ENCODE data around the gene NIPAL1.
"Not testable (repeated sequence)": the region's sequence is repeated elsewhere in the genome, so short reads cannot be mapped to it uniquely, and the experiment has no call there.

NIPAL1 gene

DNA sequence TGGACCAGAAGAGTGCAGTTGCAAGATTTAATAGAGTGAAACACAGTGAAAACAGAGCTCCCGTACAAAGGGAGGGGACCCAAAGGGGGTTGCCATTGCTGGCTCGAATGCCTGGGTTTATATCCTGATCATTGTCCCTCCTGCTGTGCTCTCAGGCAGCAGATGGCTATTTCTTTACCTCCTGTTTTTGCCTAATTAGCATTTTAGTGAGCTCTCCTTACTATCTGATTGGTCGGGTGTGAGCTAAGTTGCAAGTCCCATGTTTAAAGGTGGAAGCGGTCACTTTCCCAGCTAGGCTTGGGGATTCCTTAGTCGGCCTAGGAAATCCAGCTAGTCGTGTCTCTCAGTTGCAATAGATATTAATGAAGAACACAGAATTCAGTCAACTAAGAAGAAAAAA is 5.7 kb upstream of the NIPAL1 start:
- H3K9ac ChIP-seq (ENCODE audit: low read depth, low read length); H3K36me3 ChIP-seq (ENCODE audit: control insufficient read depth, insufficient read depth, low read length); H3K4me3 ChIP-seq (ENCODE audit: low read depth, low read length); H3K27me3 ChIP-seq (ENCODE audit: control insufficient read depth, insufficient read depth, low read length): not testable (repeated sequence)
- peaks cover 24% of the 10 kb centered on the region for H3K9me3 ChIP-seq (ENCODE audit: control insufficient read depth, insufficient read depth, low read length)
- H3K4me1 ChIP-seq (ENCODE audit: control insufficient read depth, insufficient read depth, low read length) = peaks cover 23% of the 10 kb centered on the region

DNA sequence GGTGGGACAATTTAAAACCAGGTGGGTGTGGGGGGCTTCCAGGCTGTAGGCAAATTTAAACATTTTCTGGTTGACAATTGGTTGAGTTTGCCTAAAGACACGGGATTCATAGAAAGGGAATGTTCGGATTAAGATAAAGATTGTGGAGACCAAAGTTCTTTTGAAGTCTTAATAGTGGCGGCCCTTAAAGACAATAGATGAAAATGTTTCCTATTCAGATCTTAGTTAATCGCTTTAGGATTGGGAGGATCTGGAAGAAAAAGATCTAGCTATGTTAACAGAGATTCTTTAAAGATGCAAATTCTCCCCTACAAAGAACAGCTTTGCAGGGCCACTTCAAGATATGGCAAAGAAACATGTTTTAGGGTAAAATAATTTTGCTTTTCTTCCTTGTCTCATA is 4.8 kb upstream of the NIPAL1 start:
- peaks cover 23% of the 10 kb centered on the region for H3K4me1 ChIP-seq (ENCODE audit: control insufficient read depth, insufficient read depth, low read length)
- peaks cover 6% of the 10 kb centered on the region for H3K36me3 ChIP-seq (ENCODE audit: control insufficient read depth, insufficient read depth, low read length)
- no peaks in the 10 kb centered on the region for H3K27me3 ChIP-seq (ENCODE audit: control insufficient read depth, insufficient read depth, low read length)
- peaks cover 24% of the 10 kb centered on the region for H3K9me3 ChIP-seq (ENCODE audit: control insufficient read depth, insufficient read depth, low read length)
- no peak overlapping the region for H3K9ac ChIP-seq (ENCODE audit: low read depth, low read length)
- no peak overlapping the region for H3K4me3 ChIP-seq (ENCODE audit: low read depth, low read length)

DNA sequence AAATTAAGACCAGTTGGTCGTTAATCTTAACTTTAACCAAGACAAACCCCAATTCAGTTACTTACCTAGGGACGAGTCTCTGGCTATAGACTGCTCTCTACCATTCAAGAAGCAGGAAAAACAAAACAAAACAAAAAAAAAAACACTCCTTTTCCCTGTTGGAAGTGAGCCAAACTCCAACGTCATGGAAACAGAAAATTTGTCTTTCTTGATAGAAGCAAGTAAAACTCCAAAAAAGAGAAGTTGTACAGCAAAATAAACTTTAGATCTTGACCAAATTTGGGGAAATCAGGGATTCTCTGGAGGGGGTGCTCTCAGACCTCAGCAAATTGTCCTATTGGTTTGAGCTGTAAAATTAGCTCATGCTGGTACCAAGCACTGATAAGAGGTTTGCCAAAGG is 3.7 kb upstream of the NIPAL1 start:
- Histone ChIP-seq H3K27me3 (ENCODE audit: control insufficient read depth, insufficient read depth, low read length) (no peaks in the 10 kb centered on the region), H3K4me3 (ENCODE audit: low read depth, low read length) (no peak overlapping the region), H3K9ac (ENCODE audit: low read depth, low read length) (no peak overlapping the region), H3K9me3 (ENCODE audit: control insufficient read depth, insufficient read depth, low read length) (peaks cover 16% of the 10 kb centered on the region), H3K4me1 (ENCODE audit: control insufficient read depth, insufficient read depth, low read length) (peaks cover 23% of the 10 kb centered on the region), H3K36me3 (ENCODE audit: control insufficient read depth, insufficient read depth, low read length) (peaks cover 6% of the 10 kb centered on the region)

DNA sequence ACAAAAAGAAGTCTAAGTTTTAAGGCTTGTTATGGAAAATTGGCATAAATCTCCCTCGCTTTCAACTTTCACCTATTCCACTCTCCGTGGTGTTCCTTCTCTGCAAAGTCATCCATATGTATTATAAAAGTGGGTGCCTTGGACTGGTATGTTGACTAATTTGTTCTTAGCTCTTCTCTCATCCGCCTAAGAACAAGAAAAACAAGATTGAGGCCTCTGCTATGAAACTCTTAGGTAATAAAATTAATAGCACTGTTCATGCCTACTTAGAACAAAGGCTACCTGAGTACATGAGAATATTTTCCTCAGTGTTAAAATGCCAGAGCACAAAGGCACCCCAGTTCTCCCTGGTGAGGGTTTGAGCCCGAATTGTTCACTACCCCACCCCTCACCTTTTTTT is 1.4 kb upstream of the NIPAL1 start:
- H3K9ac ChIP-seq (ENCODE audit: low read depth, low read length) = no peak overlapping the region

GRCh38 chr4:48015678-48016077 is 894 bp upstream of the NIPAL1 start:
- H3K4me1 ChIP-seq (ENCODE audit: control insufficient read depth, insufficient read depth, low read length) = peaks cover 28% of the 10 kb centered on the region
- peak overlapping the region; percentile 95 for H3K4me3 ChIP-seq (ENCODE audit: low read depth, low read length)
- no peaks in the 10 kb centered on the region for H3K9me3 ChIP-seq (ENCODE audit: control insufficient read depth, insufficient read depth, low read length)
- H3K9ac ChIP-seq (ENCODE audit: low read depth, low read length) = no peak overlapping the region
- H3K27me3 ChIP-seq (ENCODE audit: control insufficient read depth, insufficient read depth, low read length) = no peaks in the 10 kb centered on the region
- peaks cover under 1% of the 10 kb centered on the region for H3K36me3 ChIP-seq (ENCODE audit: control insufficient read depth, insufficient read depth, low read length)

More for the DNA sequence above, 1.4 kb upstream of the NIPAL1 start:
- Histone ChIP-seq H3K4me1 (ENCODE audit: control insufficient read depth, insufficient read depth, low read length) (peaks cover 31% of the 10 kb centered on the region), H3K4me3 (ENCODE audit: low read depth, low read length) (peak overlapping the region; percentile 95), H3K27me3 (ENCODE audit: control insufficient read depth, insufficient read depth, low read length) (no peaks in the 10 kb centered on the region), H3K9me3 (ENCODE audit: control insufficient read depth, insufficient read depth, low read length) (no peaks in the 10 kb centered on the region), H3K36me3 (ENCODE audit: control insufficient read depth, insufficient read depth, low read length) (peaks cover 5% of the 10 kb centered on the region)

DNA sequence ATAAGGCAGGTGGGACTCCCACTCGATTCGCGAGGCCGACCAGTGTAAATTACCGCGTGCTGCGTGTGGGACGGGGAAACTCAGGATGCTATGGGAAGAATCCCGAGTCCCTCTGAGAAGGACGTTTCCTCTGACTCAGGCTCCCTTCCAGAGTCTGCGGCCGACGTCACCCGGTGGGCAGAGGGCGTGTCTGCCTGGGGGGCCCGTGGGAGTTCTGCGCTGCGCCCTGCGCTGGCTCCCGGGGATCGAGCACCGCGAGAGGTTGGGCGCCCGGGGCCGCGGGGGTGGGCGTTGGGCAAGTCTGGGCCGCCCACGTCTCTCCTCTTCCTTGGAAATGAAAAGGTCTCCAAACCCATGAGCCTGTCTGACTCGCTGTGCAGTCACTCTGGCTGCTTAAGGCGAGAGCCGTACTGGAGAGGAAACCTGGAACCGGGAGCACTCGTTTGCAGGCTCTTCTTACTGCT is 568 bp downstream of the NIPAL1 start:
- peaks cover 23% of the 10 kb centered on the region for H3K4me1 ChIP-seq (ENCODE audit: control insufficient read depth, insufficient read depth, low read length)
- H3K9ac ChIP-seq (ENCODE audit: low read depth, low read length) = peak overlapping the region; percentile 37
- peak overlapping the region; percentile 95 for H3K4me3 ChIP-seq (ENCODE audit: low read depth, low read length)

GRCh38 chr4:48018112-48018511 is 1.5 kb downstream of the NIPAL1 start:
- H3K9me3 ChIP-seq (ENCODE audit: control insufficient read depth, insufficient read depth, low read length) = no peaks in the 10 kb centered on the region
- H3K9ac ChIP-seq (ENCODE audit: low read depth, low read length) = no peak overlapping the region
- peak overlapping the region; percentile 95 for H3K4me3 ChIP-seq (ENCODE audit: low read depth, low read length)
- H3K4me1 ChIP-seq (ENCODE audit: control insufficient read depth, insufficient read depth, low read length) = peaks cover 16% of the 10 kb centered on the region
- H3K36me3 ChIP-seq (ENCODE audit: control insufficient read depth, insufficient read depth, low read length) = no peaks in the 10 kb centered on the region
- no peaks in the 10 kb centered on the region for H3K27me3 ChIP-seq (ENCODE audit: control insufficient read depth, insufficient read depth, low read length)

More for the DNA sequence above, 568 bp downstream of the NIPAL1 start:
- H3K9me3 ChIP-seq (ENCODE audit: control insufficient read depth, insufficient read depth, low read length) = no peaks in the 10 kb centered on the region
- no peaks in the 10 kb centered on the region for H3K27me3 ChIP-seq (ENCODE audit: control insufficient read depth, insufficient read depth, low read length)
- H3K36me3 ChIP-seq (ENCODE audit: control insufficient read depth, insufficient read depth, low read length) = no peaks in the 10 kb centered on the region

GRCh38 chr4:48021100-48021499 is 4.5 kb downstream of the NIPAL1 start:
- no peaks in the 10 kb centered on the region for H3K9me3 ChIP-seq (ENCODE audit: control insufficient read depth, insufficient read depth, low read length)
- H3K4me3 ChIP-seq (ENCODE audit: low read depth, low read length) = no peak overlapping the region
- H3K4me1 ChIP-seq (ENCODE audit: control insufficient read depth, insufficient read depth, low read length) = peaks cover 8% of the 10 kb centered on the region
- H3K36me3 ChIP-seq (ENCODE audit: control insufficient read depth, insufficient read depth, low read length) = no peaks in the 10 kb centered on the region
- no peaks in the 10 kb centered on the region for H3K27me3 ChIP-seq (ENCODE audit: control insufficient read depth, insufficient read depth, low read length)
- no peak overlapping the region for H3K9ac ChIP-seq (ENCODE audit: low read depth, low read length)

GRCh38 chr4:48022192-48022799 is 5.7 kb downstream of the NIPAL1 start:
- Histone ChIP-seq H3K9me3 (ENCODE audit: control insufficient read depth, insufficient read depth, low read length) (no peaks in the 10 kb centered on the region), H3K9ac (ENCODE audit: low read depth, low read length) (no peak overlapping the region), H3K36me3 (ENCODE audit: control insufficient read depth, insufficient read depth, low read length) (no peaks in the 10 kb centered on the region), H3K4me3 (ENCODE audit: low read depth, low read length) (no peak overlapping the region), H3K27me3 (ENCODE audit: control insufficient read depth, insufficient read depth, low read length) (no peaks in the 10 kb centered on the region), H3K4me1 (ENCODE audit: control insufficient read depth, insufficient read depth, low read length) (peaks cover 9% of the 10 kb centered on the region)

DNA sequence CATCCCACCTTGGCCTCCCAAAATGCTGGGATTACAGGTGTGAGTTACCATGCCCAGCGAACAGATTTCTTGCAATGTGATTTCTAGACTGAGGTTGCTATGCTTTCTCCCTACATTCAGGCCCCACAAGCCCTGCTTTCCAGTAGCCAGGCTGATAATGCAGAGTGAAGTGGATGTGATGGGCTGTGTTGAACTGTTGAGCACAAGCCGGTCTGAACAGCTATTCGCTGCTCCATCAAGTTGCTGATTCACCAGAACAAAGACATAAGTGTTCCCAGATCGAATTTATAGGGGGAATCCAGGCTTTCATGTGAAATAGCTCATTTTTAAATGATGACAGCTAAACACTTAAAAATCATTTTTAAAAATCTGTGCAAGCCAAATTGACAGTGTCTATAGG is 8.0 kb downstream of the NIPAL1 start:
- Histone ChIP-seq H3K4me3 (ENCODE audit: low read depth, low read length) (no peak overlapping the region), H3K9me3 (ENCODE audit: control insufficient read depth, insufficient read depth, low read length) (no peaks in the 10 kb centered on the region), H3K27me3 (ENCODE audit: control insufficient read depth, insufficient read depth, low read length) (no peaks in the 10 kb centered on the region), H3K9ac (ENCODE audit: low read depth, low read length) (no peak overlapping the region), H3K36me3 (ENCODE audit: control insufficient read depth, insufficient read depth, low read length) (no peaks in the 10 kb centered on the region), H3K4me1 (ENCODE audit: control insufficient read depth, insufficient read depth, low read length) (peaks cover 15% of the 10 kb centered on the region)

DNA sequence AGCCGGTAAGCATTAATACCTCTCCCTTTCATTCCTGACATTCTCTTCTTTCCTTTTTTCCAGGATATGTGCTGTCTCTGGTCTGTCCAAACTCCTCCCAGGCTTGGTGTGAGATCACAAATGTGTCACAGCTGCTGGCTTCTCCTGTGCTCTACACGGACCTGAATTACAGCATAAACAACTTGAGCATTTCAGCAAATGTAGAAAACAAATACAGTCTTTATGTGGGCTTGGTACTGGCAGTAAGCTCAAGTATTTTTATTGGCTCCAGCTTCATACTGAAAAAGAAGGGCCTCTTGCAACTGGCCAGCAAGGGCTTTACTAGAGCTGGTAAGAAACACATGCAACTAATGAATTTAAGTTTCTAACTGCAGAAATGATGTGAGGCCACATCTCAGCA is 8.4 kb downstream of the NIPAL1 start:
- Histone ChIP-seq H3K4me1 (ENCODE audit: control insufficient read depth, insufficient read depth, low read length) (peaks cover 20% of the 10 kb centered on the region), H3K4me3 (ENCODE audit: low read depth, low read length) (no peak overlapping the region), H3K36me3 (ENCODE audit: control insufficient read depth, insufficient read depth, low read length) (no peaks in the 10 kb centered on the region), H3K9ac (ENCODE audit: low read depth, low read length) (no peak overlapping the region), H3K27me3 (ENCODE audit: control insufficient read depth, insufficient read depth, low read length) (no peaks in the 10 kb centered on the region), H3K9me3 (ENCODE audit: control insufficient read depth, insufficient read depth, low read length) (no peaks in the 10 kb centered on the region)

GRCh38 chr4:48027653-48028052 is 11.1 kb downstream of the NIPAL1 start:
- Histone ChIP-seq H3K9ac (ENCODE audit: low read depth, low read length) (no peak overlapping the region), H3K36me3 (ENCODE audit: control insufficient read depth, insufficient read depth, low read length) (no peaks in the 10 kb centered on the region), H3K4me3 (ENCODE audit: low read depth, low read length) (no peak overlapping the region), H3K4me1 (ENCODE audit: control insufficient read depth, insufficient read depth, low read length) (peaks cover 28% of the 10 kb centered on the region), H3K27me3 (ENCODE audit: control insufficient read depth, insufficient read depth, low read length) (no peaks in the 10 kb centered on the region), H3K9me3 (ENCODE audit: control insufficient read depth, insufficient read depth, low read length) (no peaks in the 10 kb centered on the region)

Data from iPS-15b (cell line).